T-helper 2 cell treated with Interferon-gamma antibody and Interleukin-4, amounts not matched to agents 100 ng/mL and 5 ng/mL, for 36 hours (primary cell): ENCODE data around the gene ABHD5. TPM values are rescaled to one million over a fixed set of nuclear protein-coding genes. Genes with fewer than 3 reads are reported as not detected.

ENCODE experiments used
- intact Hi-C: fragments of 100-400 bp; cut with micrococcal nuclease; formaldehyde crosslinking; loops from one replicate; pipeline ENCODE4 v1.15.1; 2023
- total RNA-seq: library from RNA; stranded (reverse); gene quantifications from 2 replicates; pipeline ENCODE4 v1.2.3, GENCODE V29; 2022

The ABHD5 gene
- total RNA-seq, 1 donor from 2014 or later, result 13.5 TPM

DNA sequence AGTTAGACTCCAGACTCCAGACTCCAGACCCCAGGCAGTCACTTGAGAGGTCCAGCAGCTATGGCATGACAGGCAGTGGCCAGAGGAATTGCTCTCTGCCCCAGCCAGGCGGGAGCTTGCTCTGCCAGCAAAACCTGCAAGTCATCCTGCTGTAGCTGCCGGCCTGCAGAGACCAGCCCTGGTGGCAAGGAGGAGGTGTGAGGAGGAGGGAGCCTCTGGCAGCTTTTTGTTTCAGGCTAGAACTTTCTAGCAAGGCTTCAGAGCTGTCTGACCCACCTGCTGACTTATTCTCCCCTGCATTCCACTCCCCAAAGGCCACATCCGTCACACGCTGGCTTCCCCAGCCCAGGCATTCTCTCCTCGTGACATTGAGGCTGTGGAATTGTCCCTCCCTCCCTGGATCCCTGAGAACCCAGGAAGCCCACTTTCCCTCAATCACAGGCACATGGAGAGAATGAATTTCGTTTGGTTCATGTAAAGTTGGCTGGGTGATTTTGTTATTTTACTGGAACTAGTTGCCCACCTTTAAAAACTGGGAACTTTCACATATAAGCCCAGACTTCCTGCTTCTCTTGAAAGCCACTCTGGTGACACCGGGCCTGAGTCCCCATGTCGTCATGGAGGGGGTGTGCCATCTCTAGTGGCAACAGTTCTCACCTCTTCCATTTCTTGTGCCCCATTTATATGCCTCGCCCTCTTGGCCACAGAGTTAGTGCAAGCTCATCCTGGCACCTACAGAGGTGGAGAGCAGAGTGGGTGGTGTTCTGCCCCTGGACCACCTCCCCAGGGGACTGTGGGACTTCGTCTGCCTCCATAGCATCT is 82.7 kb downstream of the ABHD5 start:
- intact Hi-C loops, result no loop called here

DNA sequence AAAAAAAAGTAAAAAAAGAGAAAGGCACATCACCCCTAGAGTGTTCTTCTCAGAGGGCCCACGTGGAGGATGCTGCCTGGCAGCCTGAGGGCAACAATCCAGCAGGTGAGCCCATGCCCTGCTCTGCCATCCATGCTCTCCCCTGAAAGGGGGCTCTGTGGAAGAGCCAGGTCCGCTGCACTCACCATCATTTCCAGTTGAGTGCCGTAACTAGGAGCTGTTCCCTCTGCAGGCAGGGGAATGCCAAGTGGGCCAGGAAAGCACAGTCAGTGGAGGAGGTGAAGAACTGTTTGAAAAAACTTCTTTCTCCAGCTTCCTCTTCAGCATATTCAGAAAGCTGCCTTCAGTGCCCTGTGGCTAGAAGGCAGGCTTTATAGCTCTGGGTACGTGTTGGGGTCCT is 84.1 kb downstream of the ABHD5 start:
- intact Hi-C loops, result no loop called here

DNA sequence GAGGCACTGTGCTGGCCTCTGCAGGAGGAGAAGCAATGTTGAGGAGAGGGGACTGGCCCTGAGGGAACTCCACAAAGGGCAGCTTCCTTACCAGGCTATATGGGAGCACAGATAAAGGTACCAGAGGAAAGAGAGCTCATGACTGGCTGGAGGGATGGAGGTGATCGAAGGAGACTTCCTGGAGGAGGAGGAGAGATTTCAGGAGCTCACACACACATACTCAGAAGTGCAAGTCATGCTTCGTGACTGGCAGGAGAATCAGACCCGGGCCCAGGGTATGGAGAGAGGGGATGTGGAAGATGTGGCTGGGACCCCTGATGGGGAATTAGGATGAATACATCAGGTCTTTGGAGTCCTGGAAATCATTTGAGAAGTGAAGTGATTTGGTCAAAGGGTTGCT is 85.4 kb downstream of the ABHD5 start:
- intact Hi-C loops, result no loop called here

DNA sequence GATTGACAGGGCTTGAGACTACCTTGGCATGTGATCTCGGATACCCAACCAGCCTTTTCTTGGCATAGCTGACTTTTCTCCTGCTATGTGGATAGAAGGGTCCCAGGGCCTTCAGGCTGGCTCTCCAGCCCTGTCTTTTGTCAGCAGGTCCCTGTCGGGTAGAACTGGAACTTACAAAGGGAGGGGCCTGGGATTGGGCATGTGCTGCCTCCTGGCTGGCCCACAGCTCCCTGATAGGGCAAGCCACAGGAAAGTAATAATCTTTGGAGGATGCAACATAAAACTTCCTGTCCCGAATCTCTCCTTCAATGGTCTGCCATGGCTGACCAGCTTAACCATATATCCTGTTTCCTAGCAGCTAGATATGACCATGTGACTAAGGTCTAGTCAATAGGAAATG is 89.1 kb downstream of the ABHD5 start:
- intact Hi-C loops, result no loop called here

DNA sequence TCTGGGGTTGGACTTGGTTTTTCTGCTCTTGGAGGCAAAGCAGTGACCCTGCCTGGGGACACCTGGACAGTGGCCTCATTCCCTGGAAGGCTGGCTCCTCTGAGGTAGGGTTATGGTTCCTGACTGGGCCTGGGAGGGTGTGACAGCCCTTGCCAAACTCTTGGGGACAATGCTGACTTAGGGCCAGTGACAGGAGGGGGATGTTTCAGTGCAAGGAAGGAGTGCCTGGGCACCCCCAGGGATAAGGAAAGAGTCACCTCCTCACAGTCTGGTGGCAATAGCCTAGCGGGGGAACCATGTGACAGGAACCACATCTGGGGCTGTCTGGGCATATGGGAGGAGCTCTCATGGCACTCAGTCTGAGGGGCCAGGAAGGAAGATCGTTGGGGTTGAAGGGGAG is 91.8 kb downstream of the ABHD5 start:
- intact Hi-C loops, result no loop called here

Other genes with a start within 250 kb of the ABHD5 start
- 8.9 and 11.3 TPM in 2 replicates for gene ANO10, start 68.9 kb upstream of the ABHD5 start, total RNA-seq